SJCRH30 (cell line): ENCODE results near the gene TRAP1. TPM values are rescaled to one million over a fixed set of nuclear protein-coding genes. Genes with fewer than 3 reads are reported as not detected.

ENCODE experiments used
- DNase-seq, 2 experiments: peaks; one replicate each; pipeline ENCODE4 v3.0.0-alpha.2; 2015 to 2020
- H3K27ac ChIP-seq: fragments of 250-450 bp; sonication (Bioruptor Pico); 2 replicates; pipeline ENCODE4 v1.5.1; 2020; ENCODE audit warnings: mild to moderate bottlenecking, moderate library complexity
- H3K27me3 ChIP-seq: fragments of 250-450 bp; sonication (Bioruptor Pico); 2 replicates; pipeline ENCODE4 v1.5.1; 2020; ENCODE audit warnings: mild to moderate bottlenecking, moderate library complexity
- H3K36me3 ChIP-seq: fragments of 250-450 bp; sonication (Bioruptor Pico); 2 replicates; pipeline ENCODE4 v1.5.1; 2020; ENCODE audit warnings: mild to moderate bottlenecking, moderate library complexity
- H3K4me1 ChIP-seq: fragments of 250-450 bp; sonication (Bioruptor Pico); 2 replicates; pipeline ENCODE4 v1.5.1; 2020; ENCODE audit warnings: mild to moderate bottlenecking, moderate library complexity
- H3K4me3 ChIP-seq: fragments of 250-450 bp; sonication (Bioruptor Pico); 2 replicates; pipeline ENCODE4 v1.5.1; 2020; ENCODE audit warnings: mild to moderate bottlenecking, moderate library complexity
- H3K9me3 ChIP-seq: fragments of 250-450 bp; sonication (Bioruptor Pico); replicated peaks from 2 replicates; pipeline ENCODE4 v1.5.1; 2020; ENCODE audit warnings: mild to moderate bottlenecking, moderate library complexity
- total RNA-seq: library from RNA; depleted of rRNA; stranded (reverse); fragments of >200 nt; shearing (Covaris generic); gene quantifications from 2 replicates; pipeline ENCODE4 v1.2.3, GENCODE V29; 2014

Gene TRAP1
- total RNA-seq, 1 experiment from 2014 or later = 71.0 TPM

GRCh38 chr16:3687021-3687420 lies 30.3 kb downstream of the TRAP1 start:
- no peaks in the 10 kb centered on the region for H3K9me3 ChIP-seq
- H3K4me3 ChIP-seq = no peak overlapping the region
- no peaks in the 10 kb centered on the region for H3K4me1 ChIP-seq
- DNase-seq = no peak
- no peaks in the 10 kb centered on the region for H3K27me3 ChIP-seq
- peaks cover 13% of the 10 kb centered on the region for H3K36me3 ChIP-seq
- no peak overlapping the region for H3K27ac ChIP-seq

GRCh38 chr16:3681206-3681605 lies 36.1 kb downstream of the TRAP1 start:
- Histone ChIP-seq H3K4me3 (no peak overlapping the region), H3K27me3 (no peaks in the 10 kb centered on the region), H3K4me1 (no peaks in the 10 kb centered on the region), H3K9me3 (no peaks in the 10 kb centered on the region), H3K27ac (no peak overlapping the region), H3K36me3 (peaks cover 26% of the 10 kb centered on the region)
- DNase-seq = no peak

GRCh38 chr16:3677994-3678393 lies 39.3 kb downstream of the TRAP1 start:
- no peaks in the 10 kb centered on the region for H3K9me3 ChIP-seq
- DNase-seq = no peak
- no peaks in the 10 kb centered on the region for H3K4me1 ChIP-seq
- H3K36me3 ChIP-seq = peaks cover 31% of the 10 kb centered on the region
- H3K4me3 ChIP-seq = no peak overlapping the region
- H3K27me3 ChIP-seq = no peaks in the 10 kb centered on the region
- H3K27ac ChIP-seq = no peak overlapping the region

- H3K4me3 ChIP-seq = no peak overlapping the region
- H3K27me3 ChIP-seq = no peaks in the 10 kb centered on the region
- peaks cover 16% of the 10 kb centered on the region; the same call in 1 of the 2 replicates for H3K36me3 ChIP-seq
- no peak overlapping the region for H3K27ac ChIP-seq
- DNase-seq = no peak
- H3K9me3 ChIP-seq = no peaks in the 10 kb centered on the region
- no peaks in the 10 kb centered on the region for H3K4me1 ChIP-seq
Observed at GRCh38 chr16:3675601-3676130, 41.7 kb downstream of the TRAP1 start.

GRCh38 chr16:3674513-3675295 lies 42.6 kb downstream of the TRAP1 start:
- no peaks in the 10 kb centered on the region for H3K9me3 ChIP-seq
- H3K36me3 ChIP-seq = peaks cover 16% of the 10 kb centered on the region; the same call in 1 of the 2 replicates
- no peak for DNase-seq
- no peaks in the 10 kb centered on the region for H3K4me1 ChIP-seq
- H3K27ac ChIP-seq = no peak overlapping the region
- H3K27me3 ChIP-seq = no peaks in the 10 kb centered on the region
- no peak overlapping the region for H3K4me3 ChIP-seq

GRCh38 chr16:3673676-3674377 lies 43.5 kb downstream of the TRAP1 start:
- no peak overlapping the region for H3K27ac ChIP-seq
- H3K4me1 ChIP-seq = no peaks in the 10 kb centered on the region
- no peak for DNase-seq
- peaks cover 19% of the 10 kb centered on the region for H3K36me3 ChIP-seq
- no peaks in the 10 kb centered on the region for H3K27me3 ChIP-seq
- H3K4me3 ChIP-seq = no peak overlapping the region
- no peaks in the 10 kb centered on the region for H3K9me3 ChIP-seq

GRCh38 chr16:3673201-3673600 lies 44.1 kb downstream of the TRAP1 start:
- H3K27me3 ChIP-seq = no peaks in the 10 kb centered on the region
- H3K4me1 ChIP-seq = no peaks in the 10 kb centered on the region
- H3K27ac ChIP-seq = no peak overlapping the region
- no peak overlapping the region for H3K4me3 ChIP-seq
- DNase-seq = no peak
- no peaks in the 10 kb centered on the region for H3K9me3 ChIP-seq
- H3K36me3 ChIP-seq = peaks cover 18% of the 10 kb centered on the region

- H3K36me3 ChIP-seq = peaks cover 18% of the 10 kb centered on the region
- H3K4me1 ChIP-seq = no peaks in the 10 kb centered on the region
- no peak overlapping the region for H3K4me3 ChIP-seq
- H3K27me3 ChIP-seq = no peaks in the 10 kb centered on the region
- H3K27ac ChIP-seq = no peak overlapping the region
- no peak for DNase-seq
- H3K9me3 ChIP-seq = no peaks in the 10 kb centered on the region
Observed at GRCh38 chr16:3672571-3673041, 44.7 kb downstream of the TRAP1 start.

GRCh38 chr16:3671424-3671823 lies 45.9 kb downstream of the TRAP1 start:
- Histone ChIP-seq H3K27ac (no peak overlapping the region), H3K4me3 (no peak overlapping the region), H3K36me3 (peaks cover 19% of the 10 kb centered on the region), H3K9me3 (no peaks in the 10 kb centered on the region), H3K27me3 (no peaks in the 10 kb centered on the region), H3K4me1 (no peaks in the 10 kb centered on the region)
- no peak for DNase-seq

GRCh38 chr16:3670711-3671110 lies 46.6 kb downstream of the TRAP1 start:
- H3K9me3 ChIP-seq = no peaks in the 10 kb centered on the region
- peaks cover 20% of the 10 kb centered on the region for H3K36me3 ChIP-seq
- H3K27me3 ChIP-seq = no peaks in the 10 kb centered on the region
- H3K27ac ChIP-seq = no peak overlapping the region
- H3K4me3 ChIP-seq = no peak overlapping the region
- DNase-seq = no peak
- no peaks in the 10 kb centered on the region for H3K4me1 ChIP-seq

GRCh38 chr16:3669082-3669481 lies 48.2 kb downstream of the TRAP1 start:
- no peak for DNase-seq
- Histone ChIP-seq H3K36me3 (peaks cover 16% of the 10 kb centered on the region), H3K4me3 (no peak overlapping the region), H3K4me1 (no peaks in the 10 kb centered on the region), H3K27ac (no peak overlapping the region), H3K9me3 (no peaks in the 10 kb centered on the region), H3K27me3 (no peaks in the 10 kb centered on the region)

GRCh38 chr16:3668626-3669025 lies 48.7 kb downstream of the TRAP1 start:
- Histone ChIP-seq H3K36me3 (peaks cover 12% of the 10 kb centered on the region), H3K27ac (no peak overlapping the region), H3K4me3 (no peak overlapping the region), H3K4me1 (no peaks in the 10 kb centered on the region), H3K9me3 (no peaks in the 10 kb centered on the region), H3K27me3 (no peaks in the 10 kb centered on the region)
- no peak for DNase-seq

GRCh38 chr16:3665508-3665907 lies 51.8 kb downstream of the TRAP1 start:
- DNase-seq = no peak
- peaks cover 23% of the 10 kb centered on the region for H3K36me3 ChIP-seq
- no peak overlapping the region for H3K27ac ChIP-seq
- no peaks in the 10 kb centered on the region for H3K9me3 ChIP-seq
- no peak overlapping the region for H3K4me3 ChIP-seq
- H3K27me3 ChIP-seq = no peaks in the 10 kb centered on the region
- no peaks in the 10 kb centered on the region for H3K4me1 ChIP-seq

- DNase-seq = no peak
- H3K27ac ChIP-seq = no peak overlapping the region
- H3K4me3 ChIP-seq = no peak overlapping the region
- H3K4me1 ChIP-seq = no peaks in the 10 kb centered on the region
- H3K36me3 ChIP-seq = peaks cover 23% of the 10 kb centered on the region
- no peaks in the 10 kb centered on the region for H3K27me3 ChIP-seq
- no peaks in the 10 kb centered on the region for H3K9me3 ChIP-seq
Observed at GRCh38 chr16:3664187-3664896, 53.0 kb downstream of the TRAP1 start.

- H3K27me3 ChIP-seq = no peaks in the 10 kb centered on the region
- no peaks in the 10 kb centered on the region for H3K4me1 ChIP-seq
- no peak overlapping the region for H3K27ac ChIP-seq
- peaks cover 21% of the 10 kb centered on the region; the same call in 1 of the 2 replicates for H3K36me3 ChIP-seq
- no peak overlapping the region for H3K4me3 ChIP-seq
- no peak for DNase-seq
- H3K9me3 ChIP-seq = no peaks in the 10 kb centered on the region
Observed at GRCh38 chr16:3662601-3663000, 54.7 kb downstream of the TRAP1 start.
